ENCODE results near the gene DKC1.

DKC1 gene

DNA sequence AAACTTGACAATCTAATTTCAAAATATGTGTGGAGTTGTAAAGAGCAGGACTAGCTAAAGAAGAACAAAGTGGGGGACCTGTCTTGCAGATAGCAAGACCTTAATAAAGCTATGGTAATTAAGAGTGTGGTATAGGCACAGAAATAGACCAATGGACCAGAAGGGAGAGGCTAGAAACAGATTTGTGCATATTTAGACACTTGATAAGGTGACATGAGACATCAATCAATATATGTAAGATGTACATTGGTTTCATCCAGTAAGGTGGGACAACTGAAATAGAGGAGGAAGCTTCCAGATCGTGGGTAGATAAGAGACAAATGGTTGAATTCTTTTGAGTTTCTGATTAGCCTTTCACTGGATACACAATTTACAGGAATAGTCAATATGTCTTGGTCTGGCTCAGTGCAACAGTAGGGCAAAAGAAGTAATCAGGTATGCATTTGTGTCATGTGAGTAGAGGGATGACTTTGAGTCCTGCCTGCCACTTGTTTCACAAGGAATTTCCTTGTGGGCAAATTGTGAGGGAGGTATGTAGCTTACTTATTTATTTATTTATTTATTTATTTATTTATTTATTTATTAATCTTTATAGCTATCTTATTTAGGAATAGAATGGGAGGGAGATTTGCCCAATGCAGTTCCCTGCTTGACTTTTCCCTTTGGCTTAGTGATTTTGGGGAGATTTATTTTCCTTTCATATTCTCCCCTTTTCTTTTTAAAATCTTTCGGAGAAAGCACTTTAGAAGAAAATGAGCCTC is 49.9 kb downstream of the DKC1 start:
- CTCF ChIA-PET: interaction anchor here (0.6 to 1.7 kb wide), 4 partner anchors 9 to 365 kb away, joined by 3 to 5 read pairs (median 4); no protein-coding TSS in a partner anchor
- Histone ChIP-seq H3K27ac (ENCODE audit: extremely low read depth, low read depth, low read length) (no peak overlapping the region), H3K4me1 (ENCODE audit: control insufficient read depth, insufficient read depth, low read length) (peaks cover 4% of the 10 kb centered on the region; the same call in 1 of the 2 replicates), H3K4me3 (ENCODE audit: low read depth, low read length) (no peak overlapping the region), H3K36me3 (ENCODE audit: control insufficient read depth in 2 of 2, insufficient read depth in 1 of 2, low read length in 2 of 2) (no peaks in the 10 kb centered on the region), H3K9me3 (ENCODE audit: control insufficient read depth, insufficient read depth, low read depth, low read length) (no peaks in the 10 kb centered on the region; the same call in 1 of the 2 replicates)
- POLR2A ChIA-PET: no interaction called here
- TF ChIP-seq, protein P1, sequence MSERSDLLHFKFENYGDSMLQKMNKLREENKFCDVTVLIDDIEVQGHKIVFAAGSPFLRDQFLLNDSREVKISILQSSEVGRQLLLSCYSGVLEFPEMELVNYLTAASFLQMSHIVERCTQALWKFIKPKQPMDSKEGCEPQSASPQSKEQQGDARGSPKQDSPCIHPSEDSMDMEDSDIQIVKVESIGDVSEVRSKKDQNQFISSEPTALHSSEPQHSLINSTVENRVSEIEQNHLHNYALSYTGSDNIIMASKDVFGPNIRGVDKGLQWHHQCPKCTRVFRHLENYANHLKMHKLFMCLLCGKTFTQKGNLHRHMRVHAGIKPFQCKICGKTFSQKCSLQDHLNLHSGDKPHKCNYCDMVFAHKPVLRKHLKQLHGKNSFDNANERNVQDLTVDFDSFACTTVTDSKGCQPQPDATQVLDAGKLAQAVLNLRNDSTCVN (tag by site-specific recombination; optimal IDR thresholded peaks at IDR 0.05): no peak
- TF ChIP-seq ZNF707 (tag by site-specific recombination; IDR thresholded peaks at IDR 0.05) (no peak), ZXDB (tag by site-specific recombination; IDR thresholded peaks at IDR 0.05) (peak; percentile 35; the same call in 1 of the 2 replicates), ZNF341 (tag by site-specific recombination; IDR thresholded peaks at IDR 0.05; ENCODE audit: low read depth) (0 out of 2 replicates have a peak, but pooled peaks have one; percentile 20), ZNF404 (tag by site-specific recombination; IDR thresholded peaks at IDR 0.05) (peak; percentile 59; the same call in 1 of the 2 replicates), RBAK (tag by site-specific recombination; IDR thresholded peaks at IDR 0.05) (peak; percentile 34; the same call in 1 of the 2 replicates), ZNF292 (tag by site-specific recombination; IDR thresholded peaks at IDR 0.05; ENCODE audit: borderline replicate concordance, low read depth) (0 out of 2 replicates have a peak, but pooled peaks have one; percentile 30), ZNF629 (tag by site-specific recombination; IDR thresholded peaks at IDR 0.05) (0 out of 2 replicates have a peak, but pooled peaks have one; percentile 22), GLI4 (tag by site-specific recombination; IDR thresholded peaks at IDR 0.05) (no peak), ZBTB21 (tag by site-specific recombination; IDR thresholded peaks at IDR 0.05) (0 out of 2 replicates have a peak, but pooled peaks have one; percentile 16), ZNF664 (tag by site-specific recombination; IDR thresholded peaks at IDR 0.05) (0 out of 2 replicates have a peak, but pooled peaks have one; percentile 27), ZNF518A (tag by site-specific recombination; conservative IDR thresholded peaks at IDR 0.05; ENCODE audit: low read depth) (peak; percentile 91), PRDM6 (tag by site-specific recombination; IDR thresholded peaks at IDR 0.05) (no peak), ZNF792 (tag by site-specific recombination; IDR thresholded peaks at IDR 0.05) (no peak), ZNF146 (tag by site-specific recombination; IDR thresholded peaks at IDR 0.05) (no peak)
- TF ChIP-seq, protein P2, sequence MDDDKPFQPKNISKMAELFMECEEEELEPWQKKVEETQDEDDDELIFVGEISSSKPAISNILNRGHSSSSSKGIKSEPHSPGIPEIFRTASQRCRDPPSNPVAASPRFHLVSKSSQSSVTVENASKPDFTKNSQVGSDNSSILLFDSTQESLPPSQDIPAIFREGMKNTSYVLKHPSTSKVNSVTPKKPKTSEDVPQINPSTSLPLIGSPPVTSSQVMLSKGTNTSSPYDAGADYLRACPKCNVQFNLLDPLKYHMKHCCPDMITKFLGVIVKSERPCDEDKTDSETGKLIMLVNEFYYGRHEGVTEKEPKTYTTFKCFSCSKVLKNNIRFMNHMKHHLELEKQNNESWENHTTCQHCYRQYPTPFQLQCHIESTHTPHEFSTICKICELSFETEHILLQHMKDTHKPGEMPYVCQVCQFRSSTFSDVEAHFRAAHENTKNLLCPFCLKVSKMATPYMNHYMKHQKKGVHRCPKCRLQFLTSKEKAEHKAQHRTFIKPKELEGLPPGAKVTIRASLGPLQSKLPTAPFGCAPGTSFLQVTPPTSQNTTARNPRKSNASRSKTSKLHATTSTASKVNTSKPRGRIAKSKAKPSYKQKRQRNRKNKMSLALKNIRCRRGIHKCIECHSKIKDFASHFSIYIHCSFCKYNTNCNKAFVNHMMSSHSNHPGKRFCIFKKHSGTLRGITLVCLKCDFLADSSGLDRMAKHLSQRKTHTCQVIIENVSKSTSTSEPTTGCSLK (tag by site-specific recombination; IDR thresholded peaks at IDR 0.05): no peak
- TF ChIP-seq, protein P3, sequence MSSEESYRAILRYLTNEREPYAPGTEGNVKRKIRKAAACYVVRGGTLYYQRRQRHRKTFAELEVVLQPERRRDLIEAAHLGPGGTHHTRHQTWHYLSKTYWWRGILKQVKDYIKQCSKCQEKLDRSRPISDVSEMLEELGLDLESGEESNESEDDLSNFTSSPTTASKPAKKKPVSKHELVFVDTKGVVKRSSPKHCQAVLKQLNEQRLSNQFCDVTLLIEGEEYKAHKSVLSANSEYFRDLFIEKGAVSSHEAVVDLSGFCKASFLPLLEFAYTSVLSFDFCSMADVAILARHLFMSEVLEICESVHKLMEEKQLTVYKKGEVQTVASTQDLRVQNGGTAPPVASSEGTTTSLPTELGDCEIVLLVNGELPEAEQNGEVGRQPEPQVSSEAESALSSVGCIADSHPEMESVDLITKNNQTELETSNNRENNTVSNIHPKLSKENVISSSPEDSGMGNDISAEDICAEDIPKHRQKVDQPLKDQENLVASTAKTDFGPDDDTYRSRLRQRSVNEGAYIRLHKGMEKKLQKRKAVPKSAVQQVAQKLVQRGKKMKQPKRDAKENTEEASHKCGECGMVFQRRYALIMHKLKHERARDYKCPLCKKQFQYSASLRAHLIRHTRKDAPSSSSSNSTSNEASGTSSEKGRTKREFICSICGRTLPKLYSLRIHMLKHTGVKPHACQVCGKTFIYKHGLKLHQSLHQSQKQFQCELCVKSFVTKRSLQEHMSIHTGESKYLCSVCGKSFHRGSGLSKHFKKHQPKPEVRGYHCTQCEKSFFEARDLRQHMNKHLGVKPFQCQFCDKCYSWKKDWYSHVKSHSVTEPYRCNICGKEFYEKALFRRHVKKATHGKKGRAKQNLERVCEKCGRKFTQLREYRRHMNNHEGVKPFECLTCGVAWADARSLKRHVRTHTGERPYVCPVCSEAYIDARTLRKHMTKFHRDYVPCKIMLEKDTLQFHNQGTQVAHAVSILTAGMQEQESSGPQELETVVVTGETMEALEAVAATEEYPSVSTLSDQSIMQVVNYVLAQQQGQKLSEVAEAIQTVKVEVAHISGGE (tag by site-specific recombination; conservative IDR thresholded peaks at IDR 0.05; ENCODE audit: low read depth): peak; percentile 77
- TF ChIP-seq, protein P4, sequence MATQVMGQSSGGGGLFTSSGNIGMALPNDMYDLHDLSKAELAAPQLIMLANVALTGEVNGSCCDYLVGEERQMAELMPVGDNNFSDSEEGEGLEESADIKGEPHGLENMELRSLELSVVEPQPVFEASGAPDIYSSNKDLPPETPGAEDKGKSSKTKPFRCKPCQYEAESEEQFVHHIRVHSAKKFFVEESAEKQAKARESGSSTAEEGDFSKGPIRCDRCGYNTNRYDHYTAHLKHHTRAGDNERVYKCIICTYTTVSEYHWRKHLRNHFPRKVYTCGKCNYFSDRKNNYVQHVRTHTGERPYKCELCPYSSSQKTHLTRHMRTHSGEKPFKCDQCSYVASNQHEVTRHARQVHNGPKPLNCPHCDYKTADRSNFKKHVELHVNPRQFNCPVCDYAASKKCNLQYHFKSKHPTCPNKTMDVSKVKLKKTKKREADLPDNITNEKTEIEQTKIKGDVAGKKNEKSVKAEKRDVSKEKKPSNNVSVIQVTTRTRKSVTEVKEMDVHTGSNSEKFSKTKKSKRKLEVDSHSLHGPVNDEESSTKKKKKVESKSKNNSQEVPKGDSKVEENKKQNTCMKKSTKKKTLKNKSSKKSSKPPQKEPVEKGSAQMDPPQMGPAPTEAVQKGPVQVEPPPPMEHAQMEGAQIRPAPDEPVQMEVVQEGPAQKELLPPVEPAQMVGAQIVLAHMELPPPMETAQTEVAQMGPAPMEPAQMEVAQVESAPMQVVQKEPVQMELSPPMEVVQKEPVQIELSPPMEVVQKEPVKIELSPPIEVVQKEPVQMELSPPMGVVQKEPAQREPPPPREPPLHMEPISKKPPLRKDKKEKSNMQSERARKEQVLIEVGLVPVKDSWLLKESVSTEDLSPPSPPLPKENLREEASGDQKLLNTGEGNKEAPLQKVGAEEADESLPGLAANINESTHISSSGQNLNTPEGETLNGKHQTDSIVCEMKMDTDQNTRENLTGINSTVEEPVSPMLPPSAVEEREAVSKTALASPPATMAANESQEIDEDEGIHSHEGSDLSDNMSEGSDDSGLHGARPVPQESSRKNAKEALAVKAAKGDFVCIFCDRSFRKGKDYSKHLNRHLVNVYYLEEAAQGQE (tag by site-specific recombination; IDR thresholded peaks at IDR 0.05): peak; percentile 65
